GM18870 (cell line): ENCODE data around the gene N4BP2.

ENCODE experiments used
- ATAC-seq: cut with Tn5 transposase; IDR thresholded peaks from one replicate; pipeline ENCODE4 v1.9.1; 2021; ENCODE audit warnings: moderate library complexity; ENCODE audit not compliant: unreplicated experiment

Gene N4BP2

DNA sequence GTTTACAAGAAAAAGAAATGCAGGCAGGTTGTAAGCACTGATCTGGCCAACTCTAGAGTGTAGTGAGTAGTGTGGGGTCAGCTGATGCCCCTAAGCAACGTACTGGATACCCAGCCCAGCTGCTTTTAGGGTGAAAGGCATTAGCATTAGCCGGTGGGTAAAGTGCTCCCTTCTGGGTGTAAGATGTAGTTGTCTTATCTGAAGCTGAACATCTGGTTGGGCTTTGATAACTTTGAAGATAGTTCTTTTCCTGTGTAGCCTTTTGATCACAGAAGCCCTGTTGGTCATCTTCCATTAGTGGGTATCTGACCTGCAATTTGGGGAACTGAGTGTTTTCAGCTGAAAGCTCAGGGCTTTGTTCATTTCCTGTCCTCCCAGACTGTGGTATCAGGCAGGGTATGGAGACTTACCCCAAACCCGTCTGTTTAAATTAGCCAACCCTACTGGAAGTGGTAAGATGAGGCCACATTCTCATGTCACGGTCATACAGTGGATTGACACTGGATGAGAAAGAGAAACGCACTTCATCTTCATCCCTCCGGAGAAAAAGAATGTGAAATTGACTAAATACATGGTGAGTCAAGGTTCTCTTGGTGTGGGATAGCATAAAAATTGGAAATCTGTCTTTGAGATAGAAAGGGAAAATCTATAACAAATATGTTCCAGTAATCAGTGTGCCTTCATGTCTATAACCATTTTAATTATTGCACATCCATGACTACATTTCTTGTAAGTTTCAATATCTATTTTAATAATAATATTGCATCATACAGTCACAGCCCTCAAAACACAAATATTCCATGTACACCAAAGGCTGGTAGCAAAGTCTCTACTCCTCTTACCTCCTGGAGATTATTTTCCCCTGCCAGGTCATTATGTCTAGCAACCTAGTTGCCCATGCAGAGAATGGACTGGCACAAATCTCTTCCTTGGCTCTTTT, 148.9 kb downstream of the N4BP2 start:
- ATAC-seq = peak; percentile 56

DNA sequence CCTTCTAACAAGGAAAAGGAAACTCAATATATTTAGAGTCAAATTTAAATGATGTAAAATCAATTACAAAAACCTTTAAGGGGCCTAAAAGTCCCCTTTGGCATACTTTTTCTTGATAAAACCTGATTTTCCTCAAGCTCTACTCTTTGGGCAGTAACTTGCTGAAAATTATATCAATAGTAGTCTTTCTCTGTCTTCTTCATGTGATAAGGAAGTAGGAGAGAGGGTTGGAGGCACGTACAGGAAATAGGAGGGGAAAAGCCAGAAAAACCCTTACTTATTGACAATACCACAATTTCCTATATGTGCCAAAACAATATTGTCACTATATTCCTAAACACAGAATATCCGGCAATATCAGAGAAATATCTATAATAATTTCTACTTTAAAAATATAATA, 149.8 kb downstream of the N4BP2 start:
- ATAC-seq = no peak
